HG02588 (cell line): ENCODE data around the gene DDX20.

Experiments used
- ATAC-seq: cut with Tn5 transposase; IDR thresholded peaks from one replicate; pipeline ENCODE4 v1.9.1; 2021; ENCODE audit warnings: mild to moderate bottlenecking, moderate library complexity; ENCODE audit not compliant: unreplicated experiment

Gene DDX20, protein sequence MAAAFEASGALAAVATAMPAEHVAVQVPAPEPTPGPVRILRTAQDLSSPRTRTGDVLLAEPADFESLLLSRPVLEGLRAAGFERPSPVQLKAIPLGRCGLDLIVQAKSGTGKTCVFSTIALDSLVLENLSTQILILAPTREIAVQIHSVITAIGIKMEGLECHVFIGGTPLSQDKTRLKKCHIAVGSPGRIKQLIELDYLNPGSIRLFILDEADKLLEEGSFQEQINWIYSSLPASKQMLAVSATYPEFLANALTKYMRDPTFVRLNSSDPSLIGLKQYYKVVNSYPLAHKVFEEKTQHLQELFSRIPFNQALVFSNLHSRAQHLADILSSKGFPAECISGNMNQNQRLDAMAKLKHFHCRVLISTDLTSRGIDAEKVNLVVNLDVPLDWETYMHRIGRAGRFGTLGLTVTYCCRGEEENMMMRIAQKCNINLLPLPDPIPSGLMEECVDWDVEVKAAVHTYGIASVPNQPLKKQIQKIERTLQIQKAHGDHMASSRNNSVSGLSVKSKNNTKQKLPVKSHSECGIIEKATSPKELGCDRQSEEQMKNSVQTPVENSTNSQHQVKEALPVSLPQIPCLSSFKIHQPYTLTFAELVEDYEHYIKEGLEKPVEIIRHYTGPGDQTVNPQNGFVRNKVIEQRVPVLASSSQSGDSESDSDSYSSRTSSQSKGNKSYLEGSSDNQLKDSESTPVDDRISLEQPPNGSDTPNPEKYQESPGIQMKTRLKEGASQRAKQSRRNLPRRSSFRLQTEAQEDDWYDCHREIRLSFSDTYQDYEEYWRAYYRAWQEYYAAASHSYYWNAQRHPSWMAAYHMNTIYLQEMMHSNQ

DNA sequence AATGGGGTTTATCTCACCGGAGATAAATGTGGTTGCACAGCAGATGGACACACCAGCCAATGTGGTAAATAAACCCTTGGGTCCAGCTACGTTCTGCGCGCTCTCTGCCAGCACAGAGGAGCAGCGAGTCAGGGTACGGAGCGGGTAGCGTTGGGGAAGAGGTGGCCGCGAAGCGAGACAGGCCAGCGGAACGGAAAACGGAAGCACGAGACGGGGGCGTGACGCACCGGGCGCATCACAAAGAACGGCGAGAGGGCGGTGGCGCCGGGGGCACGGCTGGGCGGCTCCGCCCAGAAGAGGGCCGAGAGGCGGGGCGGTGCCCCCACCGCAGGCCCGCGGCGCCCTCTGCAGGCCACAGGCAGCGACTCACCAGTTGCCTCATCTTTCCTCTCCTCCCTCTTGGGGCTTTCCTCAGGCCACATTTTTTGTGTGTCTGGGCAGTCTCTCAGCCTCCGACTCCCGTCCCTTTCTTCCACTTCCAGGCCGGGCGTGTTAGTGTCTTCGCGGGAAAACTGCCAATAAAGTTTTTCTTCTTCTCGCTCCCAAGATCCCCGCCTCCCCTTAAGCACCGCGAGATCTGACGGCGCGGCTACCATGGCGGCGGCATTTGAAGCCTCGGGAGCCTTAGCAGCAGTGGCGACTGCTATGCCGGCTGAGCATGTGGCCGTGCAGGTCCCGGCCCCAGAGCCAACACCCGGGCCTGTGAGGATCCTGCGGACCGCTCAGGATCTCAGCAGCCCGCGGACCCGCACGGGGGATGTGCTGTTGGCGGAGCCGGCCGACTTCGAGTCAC is at the start of gene DDX20:
DDX20 (plus strand) TSS at position 571 of the 793 bp plus-strand sequence; CDS start at position 595, 24 bp downstream.
- peak; percentile 87 for ATAC-seq

DNA sequence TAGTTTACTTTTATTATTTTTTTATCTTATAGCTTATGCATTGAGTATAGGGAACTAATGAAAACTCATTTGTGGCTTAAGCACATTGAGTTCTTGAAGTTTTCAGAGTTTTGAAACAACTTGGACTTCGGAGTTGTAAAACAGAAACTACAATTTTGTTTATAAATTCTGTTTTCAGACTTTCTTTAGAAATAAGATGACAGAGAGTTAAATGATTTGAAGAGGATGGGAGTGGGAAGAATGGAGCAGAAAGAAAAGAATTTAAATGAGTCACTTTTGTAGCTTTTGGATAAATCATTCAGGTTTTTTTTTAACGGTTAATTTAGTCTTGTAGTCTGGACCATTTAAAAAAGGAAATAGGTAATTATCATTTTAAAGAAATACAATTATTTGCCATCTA is 48.8 kb upstream of the DDX20 start:
- ATAC-seq: no peak

DNA sequence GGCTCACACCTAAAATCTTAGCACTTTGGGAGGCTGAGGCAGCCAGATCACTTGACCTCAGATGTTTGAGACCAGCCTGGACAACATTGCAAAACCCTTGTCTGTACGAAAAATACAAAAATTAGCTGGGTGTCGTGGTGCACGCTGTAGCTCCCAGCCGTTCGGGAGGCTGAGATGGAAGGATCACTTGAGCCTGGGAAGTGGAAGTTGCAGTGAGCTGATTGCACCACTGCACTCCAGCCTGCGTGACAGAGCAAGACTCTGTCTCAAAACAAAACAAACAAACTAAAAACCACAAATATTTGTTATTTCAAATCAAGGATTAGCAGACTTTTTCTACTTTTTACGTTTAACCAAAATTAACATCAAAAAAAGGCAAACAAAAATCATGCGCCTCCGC is 47.8 kb upstream of the DDX20 start:
- no peak for ATAC-seq

DNA sequence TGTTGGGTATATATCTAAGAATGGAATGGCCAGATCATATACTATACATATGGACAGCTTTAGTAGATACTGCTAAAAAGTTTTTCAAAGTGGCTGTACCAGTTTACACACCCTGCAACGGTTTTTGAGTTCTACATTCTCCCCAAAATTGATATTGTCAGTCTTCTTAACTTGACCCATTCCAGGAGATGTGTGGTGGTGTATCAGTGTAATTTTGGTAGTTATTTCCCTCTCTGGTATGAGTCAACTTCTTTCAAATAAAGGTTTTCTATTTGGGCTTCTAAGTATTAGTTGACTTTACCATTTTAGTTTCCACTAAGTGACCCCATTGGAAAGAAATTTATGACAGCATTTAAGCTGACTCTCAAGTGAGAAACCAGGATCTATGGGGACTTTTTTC is 45.7 kb upstream of the DDX20 start:
- no peak for ATAC-seq

DNA sequence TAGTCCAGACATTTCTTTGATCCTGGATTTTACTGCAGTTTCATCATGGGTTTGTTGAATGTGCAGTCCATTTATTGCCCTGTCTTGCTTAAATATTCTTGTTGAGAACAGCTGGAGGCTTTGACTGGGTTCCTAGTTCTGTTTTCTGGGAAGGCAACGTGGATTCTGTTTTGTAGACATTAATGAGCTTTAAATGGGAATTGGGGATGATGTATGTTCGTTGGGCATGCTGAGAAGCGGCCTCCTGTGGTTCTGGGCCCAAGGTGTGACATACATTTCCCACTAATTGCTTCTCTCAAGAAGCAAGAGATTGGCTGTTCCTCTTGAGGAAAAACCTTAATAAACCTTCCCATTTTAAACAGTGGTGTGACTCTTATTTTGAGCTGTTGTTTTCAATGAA is 39.4 kb upstream of the DDX20 start:
- ATAC-seq: no peak

DNA sequence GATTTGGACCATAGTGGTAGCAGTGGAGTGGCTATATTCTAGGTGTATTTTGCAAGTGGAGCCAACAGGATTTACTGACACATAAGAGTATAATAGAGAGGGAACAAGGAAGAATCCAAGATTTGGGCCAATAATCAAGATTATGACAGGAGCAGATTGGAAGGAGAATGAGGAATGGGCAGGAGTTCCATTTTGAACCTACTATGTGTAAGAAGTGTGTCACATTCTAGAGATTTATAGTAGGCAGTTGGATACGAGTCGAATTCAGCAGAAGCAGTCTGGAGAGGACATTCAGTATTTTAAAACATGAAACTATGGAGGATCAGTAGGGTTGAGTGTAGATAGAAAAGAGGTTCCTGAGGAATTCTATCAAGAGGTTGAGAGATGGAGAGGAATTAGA is 38.3 kb upstream of the DDX20 start:
- ATAC-seq: no peak

DNA sequence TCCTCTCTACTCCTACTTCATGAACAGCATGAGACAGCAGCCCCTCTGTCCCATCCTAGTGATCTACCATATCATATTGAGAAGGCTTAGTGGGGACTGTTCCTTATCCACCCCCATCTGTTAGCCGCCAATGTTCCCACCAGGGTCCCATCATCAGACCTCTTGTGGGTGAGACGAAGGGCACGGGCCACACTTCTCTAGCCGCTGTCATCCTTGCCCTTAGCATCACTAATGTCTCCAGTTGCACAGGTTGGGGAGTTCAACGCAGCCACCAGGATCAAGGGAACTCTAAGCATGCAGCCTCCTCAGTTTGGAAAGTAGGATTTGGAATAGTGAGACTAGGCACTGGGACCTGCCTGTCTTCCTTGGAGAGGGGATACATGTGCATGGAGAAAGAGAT is 36.6 kb upstream of the DDX20 start:
- ATAC-seq: no peak

DNA sequence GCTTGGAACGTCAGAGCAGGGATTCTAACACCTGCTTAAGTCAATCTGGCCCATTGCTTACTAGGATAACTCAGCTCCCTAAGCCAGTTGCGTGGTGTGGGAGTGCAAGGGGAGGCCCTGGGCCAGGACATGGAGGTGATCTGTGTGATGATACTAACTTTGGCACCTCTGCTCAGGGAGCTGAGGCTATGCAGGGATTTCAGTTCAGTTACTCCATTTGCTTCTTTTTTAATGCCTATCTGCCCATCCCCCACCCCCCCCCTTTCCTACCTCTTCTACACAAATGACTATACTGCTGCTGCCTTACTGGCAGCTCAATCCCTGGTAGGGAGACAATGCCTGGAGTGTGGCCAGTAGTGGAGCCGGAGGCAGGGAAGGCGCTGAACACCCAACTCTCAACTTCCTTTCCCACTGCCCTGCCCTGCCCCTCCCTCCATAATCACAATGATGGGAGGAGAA is 36.0 kb upstream of the DDX20 start:
- no peak for ATAC-seq

DNA sequence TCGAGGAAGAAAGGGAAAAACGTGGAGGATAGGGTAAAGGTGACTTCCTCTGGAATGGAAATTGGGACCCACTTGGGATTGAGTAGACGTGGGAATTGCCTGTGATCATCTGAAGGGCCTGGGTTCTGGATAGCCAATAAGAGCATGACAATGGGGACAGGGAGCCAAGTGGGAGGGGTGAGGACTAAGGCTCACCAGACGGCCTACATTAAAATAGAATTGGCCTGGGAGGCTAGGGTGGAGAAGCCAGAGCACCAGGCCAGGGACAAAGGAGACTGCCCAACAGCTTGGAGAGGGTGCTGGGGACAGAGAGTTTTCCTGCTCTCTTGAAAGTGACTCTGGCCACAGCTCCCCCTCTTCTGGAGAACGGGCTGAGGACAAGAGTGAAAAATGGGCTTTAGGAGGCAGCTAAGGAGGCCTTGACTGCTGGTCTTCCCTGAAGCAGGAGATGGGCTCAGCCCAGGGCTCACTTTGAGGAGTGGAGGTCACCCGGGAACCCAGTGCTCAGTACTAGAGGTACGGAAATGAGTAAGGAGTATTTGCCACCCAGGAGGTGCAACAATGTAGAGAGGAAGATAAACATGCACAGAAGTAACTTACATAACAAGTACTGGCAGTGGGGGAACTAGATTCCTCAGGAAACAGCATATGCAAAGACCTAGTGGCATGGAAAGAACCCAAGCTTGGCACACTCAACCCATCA is 35.3 kb upstream of the DDX20 start:
- ATAC-seq: no peak

DNA sequence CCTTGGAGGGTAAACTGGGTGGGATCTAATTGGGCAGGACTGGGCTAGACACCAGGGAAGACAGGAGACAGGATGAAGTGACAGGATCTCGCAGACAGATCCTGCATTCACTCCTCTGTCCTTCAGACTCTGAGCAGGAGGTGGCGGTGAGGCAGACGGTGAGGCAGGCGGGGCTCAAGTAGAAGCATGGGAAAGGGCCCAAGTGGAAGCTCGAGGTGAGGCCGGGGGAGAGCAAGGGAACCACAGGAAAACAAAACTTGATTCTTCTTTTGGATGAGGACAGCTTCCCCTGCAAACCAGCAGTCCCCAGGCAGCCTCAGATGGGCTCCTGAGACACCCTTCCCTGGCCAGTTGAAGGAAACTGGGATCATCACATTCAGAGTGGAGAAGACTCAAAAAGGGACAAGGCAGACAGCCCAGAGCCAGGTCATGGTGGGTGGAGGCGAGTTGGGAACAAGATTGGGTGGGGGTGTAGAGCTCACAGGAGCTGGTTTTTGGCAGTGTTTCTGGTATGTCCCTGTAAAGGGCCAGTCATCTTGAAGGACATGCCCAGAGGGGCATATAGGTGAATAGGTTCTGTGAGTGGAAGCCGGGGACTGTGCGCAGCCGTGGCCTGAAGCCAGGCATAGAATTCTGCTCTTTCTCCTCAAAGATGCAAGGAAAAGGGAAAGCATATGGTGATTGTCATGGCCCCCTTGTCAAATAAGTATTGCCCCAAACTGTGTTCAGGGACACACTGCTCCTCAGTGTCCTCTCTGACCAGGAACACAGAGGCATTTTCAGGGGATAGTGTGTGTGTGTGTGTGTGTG is 34.5 kb upstream of the DDX20 start:
- ATAC-seq: no peak

DNA sequence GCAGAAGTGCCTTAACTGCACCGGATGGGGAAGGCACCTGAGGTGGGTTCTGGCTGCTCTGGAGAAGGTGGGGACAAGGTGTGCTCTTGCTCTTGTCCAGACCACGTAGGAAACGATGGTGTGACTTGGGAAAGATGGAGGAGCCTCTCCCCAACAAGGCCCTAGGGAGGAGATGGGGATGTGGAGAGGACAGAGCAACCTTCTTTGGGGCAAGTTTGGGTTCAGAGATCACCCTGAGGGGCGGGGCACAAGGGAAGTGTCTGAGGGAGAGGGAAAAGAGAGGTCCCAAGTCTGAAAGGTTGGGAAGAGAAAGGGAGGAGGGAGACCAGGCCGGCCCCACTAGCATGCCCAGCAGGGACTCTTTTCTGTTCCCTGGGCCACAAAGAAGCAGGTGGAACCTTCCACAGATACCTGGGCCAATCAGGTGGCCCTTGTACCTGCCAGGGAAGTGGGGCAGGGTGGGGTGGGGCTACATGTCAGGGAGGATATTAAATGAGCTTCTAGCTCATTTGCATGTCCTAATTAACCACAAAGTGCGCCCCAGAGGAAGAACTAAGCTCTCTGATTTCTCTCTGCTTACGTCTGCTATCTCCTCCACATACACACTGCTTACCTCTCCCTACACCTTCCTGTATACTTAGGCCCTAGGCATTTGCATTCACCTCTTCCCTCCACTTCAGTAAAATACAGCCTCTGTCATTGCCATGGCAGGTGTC is 32.5 kb upstream of the DDX20 start:
- ATAC-seq: no peak

DNA sequence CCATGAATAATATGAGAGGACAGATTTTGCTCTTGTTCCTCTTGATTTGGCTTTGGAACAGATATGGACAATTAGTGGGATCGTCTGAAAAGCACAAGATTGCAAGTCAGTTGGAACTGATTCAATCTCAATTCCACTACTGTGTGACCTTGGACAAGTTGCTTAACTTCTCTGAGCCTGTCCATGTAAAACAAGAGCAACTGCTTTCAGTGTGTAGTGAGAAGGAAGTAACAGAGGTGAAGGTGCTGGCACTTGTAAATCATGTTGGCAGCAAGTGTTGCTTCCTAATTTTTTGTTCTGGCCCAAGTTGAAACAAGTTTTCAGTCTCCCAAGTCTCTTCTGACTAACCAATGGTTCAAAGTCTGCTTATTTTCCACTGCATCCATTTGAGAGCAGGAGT is 31.8 kb upstream of the DDX20 start:
- ATAC-seq: no peak

DNA sequence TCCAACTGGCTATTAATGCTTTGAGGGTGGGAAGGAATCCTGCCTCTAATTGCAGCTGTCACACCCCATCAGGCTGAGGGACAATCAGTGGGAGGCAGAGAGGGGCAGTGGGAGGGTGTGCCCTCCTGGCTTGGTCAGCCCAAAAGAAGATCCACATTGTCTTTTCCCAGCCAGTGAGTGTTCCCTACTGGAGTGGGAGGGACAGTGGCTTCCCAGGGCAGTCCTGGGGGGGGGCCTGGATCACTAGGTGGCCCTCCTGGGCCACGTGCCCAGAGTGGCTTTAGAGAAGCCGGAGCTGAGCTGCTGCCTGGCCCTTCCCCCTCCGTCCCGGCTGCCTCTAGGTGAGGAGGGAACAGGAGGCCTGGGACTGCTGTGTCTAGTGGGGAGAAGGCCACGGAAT is 30.5 kb upstream of the DDX20 start:
- ATAC-seq: no peak

DNA sequence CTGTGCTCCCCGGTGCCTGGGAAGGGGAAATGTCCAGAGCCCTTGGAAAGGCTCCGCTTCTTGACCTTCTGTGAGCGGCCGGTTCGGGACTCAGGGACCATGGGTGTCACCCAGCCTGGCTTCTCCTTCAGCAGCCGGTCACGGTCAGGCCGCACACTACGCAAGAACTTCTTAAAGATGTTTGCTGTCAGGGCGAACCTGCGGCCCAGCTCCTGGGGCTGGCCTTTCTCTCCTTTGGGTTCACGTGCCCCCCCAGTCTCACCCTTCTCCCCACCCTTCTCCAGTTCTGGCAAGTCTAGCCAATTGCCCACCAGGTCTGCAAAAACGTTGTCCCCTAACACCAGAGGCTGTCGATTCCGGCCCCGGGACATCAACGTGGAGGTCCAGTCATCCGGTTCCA is 28.6 kb upstream of the DDX20 start:
- no peak for ATAC-seq

DNA sequence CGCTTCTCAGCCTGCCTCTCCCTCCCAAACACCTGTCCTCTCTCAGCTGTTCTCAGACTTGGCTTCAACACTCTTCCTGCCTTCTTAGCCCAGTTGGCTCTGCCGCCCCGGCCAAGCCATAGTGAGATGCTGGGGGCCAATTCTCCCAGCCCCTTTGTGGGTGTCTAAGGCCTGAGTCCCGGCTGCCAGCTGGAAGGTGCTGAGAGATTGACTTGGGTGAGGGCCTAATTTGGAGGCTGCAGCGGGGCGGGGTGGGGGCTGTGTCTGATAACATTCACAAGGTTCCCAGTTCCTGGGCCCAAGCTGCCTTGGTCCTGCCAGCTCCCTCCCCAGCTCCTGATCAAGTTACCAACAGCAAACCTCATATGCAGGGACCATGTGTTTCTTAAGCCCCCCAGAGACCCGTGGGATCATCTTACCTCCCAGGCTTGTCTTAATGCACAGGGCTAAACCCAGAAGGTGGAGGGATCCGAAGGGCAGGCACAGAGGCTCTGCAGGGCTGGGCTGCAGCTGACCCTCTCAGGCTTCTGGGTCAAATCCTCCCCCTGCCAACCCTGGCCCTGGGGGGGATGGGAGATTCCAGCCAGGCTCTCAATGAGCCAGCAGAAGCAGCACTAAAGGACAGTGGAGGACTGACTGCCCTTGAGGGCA is 26.3 kb upstream of the DDX20 start:
- no peak for ATAC-seq

DNA sequence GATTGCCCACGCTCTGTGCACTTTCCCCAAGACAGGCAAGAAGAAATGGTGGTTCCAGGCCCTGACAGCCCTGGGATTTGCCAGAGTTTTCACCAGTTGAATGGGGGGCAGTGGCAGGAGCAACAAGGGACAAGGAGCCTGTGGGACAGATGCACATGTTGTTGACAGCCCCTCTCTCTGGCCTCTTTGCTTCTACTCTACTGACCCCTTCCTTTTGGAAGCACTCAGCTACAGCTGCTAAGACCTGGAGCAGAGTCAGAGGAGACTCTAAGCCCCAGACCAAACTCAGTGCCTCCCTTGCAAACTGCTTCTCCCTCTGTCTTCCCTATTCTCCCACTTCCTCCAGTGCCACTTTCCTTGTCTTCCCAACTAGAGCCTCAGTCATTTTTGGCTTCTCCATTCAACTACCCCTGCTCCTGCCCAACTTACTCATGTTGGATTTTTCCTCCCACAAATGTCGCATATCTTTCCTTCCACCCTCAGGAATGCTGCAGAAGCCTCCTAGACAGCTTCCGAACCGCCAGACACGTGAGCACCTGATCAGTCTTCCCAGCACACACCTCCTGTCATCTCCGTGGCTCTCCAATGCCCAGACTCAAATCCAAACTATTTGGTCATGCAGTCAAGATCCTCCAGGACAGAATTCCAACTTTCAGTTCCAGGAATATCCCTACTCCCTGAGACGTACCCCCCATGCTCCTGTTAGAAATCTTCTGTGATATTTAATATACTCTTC is 25.6 kb upstream of the DDX20 start:
- ATAC-seq: no peak

DNA sequence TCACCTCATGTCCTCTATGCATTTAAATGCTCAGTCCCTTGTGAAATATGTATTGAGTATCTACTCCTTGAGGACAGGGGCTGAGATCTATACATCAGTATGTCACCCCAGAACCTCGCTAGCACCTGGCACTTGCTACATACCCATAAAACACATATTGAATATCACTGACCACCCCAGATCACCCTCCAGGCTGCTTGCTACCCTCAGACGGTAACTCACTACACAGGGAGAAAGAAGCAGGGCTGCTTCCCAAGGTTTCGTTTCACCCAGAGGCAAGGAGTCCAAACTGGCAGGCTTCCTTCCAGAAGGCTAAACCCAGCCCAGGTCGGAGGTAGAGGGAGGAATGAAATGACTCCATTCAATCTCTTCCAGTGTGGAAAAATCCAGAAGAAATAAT is 25.0 kb upstream of the DDX20 start:
- no peak for ATAC-seq

DNA sequence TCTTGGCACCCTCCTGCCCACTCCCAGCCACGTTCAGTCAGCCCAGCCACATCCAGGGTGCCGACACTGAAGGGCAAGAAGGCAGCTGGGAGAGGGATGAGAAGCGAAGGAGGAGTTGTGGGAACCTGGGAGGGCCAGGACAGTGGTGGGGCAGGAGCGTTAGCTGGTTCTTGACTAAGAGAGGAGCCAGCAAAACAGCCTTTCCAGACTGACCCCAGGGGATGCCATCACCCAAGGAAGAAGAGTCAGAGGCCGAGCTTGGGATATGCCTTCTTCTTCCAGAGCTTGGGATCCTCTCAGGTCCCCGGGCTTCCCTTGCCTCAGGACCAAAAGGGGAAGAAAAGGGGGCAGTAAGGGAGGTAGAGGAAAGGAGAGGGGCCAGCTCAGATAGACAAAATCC is 23.7 kb upstream of the DDX20 start:
- ATAC-seq: no peak
